HCT116 (cell line): ENCODE data around the gene TNNI2.

ENCODE experiments used
- CEBPB ChIP-seq: IDR thresholded peaks from 2 replicates; pipeline ENCODE4 v1.6.1; 2012; ENCODE audit warnings: low read depth
- EZH2phosphoT487 ChIP-seq: fragments of 200-600 bp; IDR thresholded peaks from 2 replicates; pipeline ENCODE4 v1.6.1; 2018; ENCODE audit warnings: antibody characterized with exemption, borderline replicate concordance
- JUND ChIP-seq: IDR thresholded peaks from 2 replicates; pipeline ENCODE4 v1.6.1; 2012
- SIN3A ChIP-seq: IDR thresholded peaks from 2 replicates; pipeline ENCODE4 v1.6.1; 2012; ENCODE audit warnings: low read depth
- YY1 ChIP-seq: IDR thresholded peaks from 2 replicates; pipeline ENCODE4 v1.6.1; 2011; ENCODE audit warnings: low read length, low read depth, moderate library complexity, mild to moderate bottlenecking; ENCODE audit not compliant: insufficient replicate concordance; ENCODE audit errors: extremely low read depth
- ZNF274 ChIP-seq: fragments of 200-500 bp; sonication (Bioruptor generic); IDR thresholded peaks from 2 replicates; pipeline ENCODE4 v1.6.1; 2014; ENCODE audit warnings: mild to moderate bottlenecking, low read depth, low read length, inconsistent platforms
- TF ChIP-seq, protein P1 (sequence below), 3 experiments: fragments of 200-600 bp in 1 of 3; sonication (generic) in 1 of 3; IDR thresholded peaks in 2 of 3; conservative IDR thresholded peaks in 1 of 3; 2 replicates each; pipeline ENCODE4 v1.5.1; 2012 to 2017; ENCODE audit warnings: low read depth in 2 of 3, low read length in 2 of 3, antibody characterized with exemption in 1 of 3, borderline replicate concordance in 1 of 3, control low read depth in 1 of 3, mild to moderate bottlenecking in 1 of 3, mixed read lengths in 1 of 3, mixed run types in 1 of 3, moderate library complexity in 1 of 3; ENCODE audit not compliant: insufficient read depth in 1 of 3
- TF ChIP-seq, protein P2 (sequence below): IDR thresholded peaks from 2 replicates; pipeline ENCODE4 v1.6.1; 2011; ENCODE audit warnings: mild to moderate bottlenecking, low read length, moderate library complexity; ENCODE audit not compliant: insufficient replicate concordance; ENCODE audit errors: extremely low read depth

DNA sequence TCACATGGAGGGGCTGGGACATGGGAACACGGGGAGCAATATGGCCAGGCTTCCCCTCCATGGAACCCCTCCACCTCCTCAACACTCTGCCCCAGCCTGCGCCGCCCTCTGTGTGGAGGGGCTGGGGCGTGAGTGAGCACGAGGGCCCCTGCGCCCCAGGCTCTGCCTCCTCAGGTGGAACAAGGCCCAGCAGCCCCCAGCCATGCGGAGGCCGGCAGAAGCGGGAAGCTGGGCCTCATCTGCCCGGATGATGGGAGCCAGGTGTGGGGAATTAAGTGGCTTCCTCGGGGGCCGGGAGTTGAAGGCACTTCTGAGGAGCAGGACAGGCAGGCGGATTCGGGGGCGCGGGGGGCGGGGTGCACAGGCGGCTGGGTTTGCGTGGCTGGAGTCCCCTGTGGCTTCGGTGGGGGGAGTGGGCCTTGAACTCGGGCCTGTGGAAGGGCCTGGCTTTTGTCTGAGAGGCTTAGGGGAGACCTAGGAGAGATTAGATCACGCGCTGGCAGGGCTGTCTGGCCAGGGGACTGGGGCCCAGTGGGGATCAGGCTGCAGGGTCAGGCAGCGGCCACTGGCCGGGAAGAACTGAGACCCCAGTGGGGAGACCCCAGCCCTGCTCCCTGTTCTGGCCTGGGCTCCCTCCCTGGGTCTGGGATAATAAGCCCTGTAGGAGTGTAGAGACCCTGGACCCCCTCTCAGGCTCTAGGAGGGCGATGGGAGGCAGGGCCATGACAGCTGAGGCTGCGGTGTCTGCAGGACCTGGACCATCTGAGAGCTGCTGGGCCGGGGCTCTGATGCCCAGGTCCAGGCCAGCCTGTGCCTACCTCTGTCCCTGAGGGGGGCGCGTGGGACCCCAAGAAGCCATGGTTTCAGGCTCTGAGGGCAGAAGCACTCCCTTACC, 39.6 kb downstream of the TNNI2 start:
- TF ChIP-seq, protein P1, sequence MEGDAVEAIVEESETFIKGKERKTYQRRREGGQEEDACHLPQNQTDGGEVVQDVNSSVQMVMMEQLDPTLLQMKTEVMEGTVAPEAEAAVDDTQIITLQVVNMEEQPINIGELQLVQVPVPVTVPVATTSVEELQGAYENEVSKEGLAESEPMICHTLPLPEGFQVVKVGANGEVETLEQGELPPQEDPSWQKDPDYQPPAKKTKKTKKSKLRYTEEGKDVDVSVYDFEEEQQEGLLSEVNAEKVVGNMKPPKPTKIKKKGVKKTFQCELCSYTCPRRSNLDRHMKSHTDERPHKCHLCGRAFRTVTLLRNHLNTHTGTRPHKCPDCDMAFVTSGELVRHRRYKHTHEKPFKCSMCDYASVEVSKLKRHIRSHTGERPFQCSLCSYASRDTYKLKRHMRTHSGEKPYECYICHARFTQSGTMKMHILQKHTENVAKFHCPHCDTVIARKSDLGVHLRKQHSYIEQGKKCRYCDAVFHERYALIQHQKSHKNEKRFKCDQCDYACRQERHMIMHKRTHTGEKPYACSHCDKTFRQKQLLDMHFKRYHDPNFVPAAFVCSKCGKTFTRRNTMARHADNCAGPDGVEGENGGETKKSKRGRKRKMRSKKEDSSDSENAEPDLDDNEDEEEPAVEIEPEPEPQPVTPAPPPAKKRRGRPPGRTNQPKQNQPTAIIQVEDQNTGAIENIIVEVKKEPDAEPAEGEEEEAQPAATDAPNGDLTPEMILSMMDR (IDR thresholded peaks at IDR 0.05 in 2 of 3, conservative IDR thresholded peaks at IDR 0.05 in 1 of 3; ENCODE audit: borderline replicate concordance in 1 of 3, insufficient read depth in 1 of 3, low read depth in 2 of 3, low read length in 2 of 3) = no peak
- TF ChIP-seq, protein P2, sequence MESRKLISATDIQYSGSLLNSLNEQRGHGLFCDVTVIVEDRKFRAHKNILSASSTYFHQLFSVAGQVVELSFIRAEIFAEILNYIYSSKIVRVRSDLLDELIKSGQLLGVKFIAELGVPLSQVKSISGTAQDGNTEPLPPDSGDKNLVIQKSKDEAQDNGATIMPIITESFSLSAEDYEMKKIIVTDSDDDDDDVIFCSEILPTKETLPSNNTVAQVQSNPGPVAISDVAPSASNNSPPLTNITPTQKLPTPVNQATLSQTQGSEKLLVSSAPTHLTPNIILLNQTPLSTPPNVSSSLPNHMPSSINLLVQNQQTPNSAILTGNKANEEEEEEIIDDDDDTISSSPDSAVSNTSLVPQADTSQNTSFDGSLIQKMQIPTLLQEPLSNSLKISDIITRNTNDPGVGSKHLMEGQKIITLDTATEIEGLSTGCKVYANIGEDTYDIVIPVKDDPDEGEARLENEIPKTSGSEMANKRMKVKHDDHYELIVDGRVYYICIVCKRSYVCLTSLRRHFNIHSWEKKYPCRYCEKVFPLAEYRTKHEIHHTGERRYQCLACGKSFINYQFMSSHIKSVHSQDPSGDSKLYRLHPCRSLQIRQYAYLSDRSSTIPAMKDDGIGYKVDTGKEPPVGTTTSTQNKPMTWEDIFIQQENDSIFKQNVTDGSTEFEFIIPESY = no peak
- TF ChIP-seq SIN3A = no peak
- TF ChIP-seq EZH2phosphoT487 = no peak
- no peak for TF ChIP-seq ZNF274
- no peak for TF ChIP-seq YY1
- no peak for TF ChIP-seq JUND
- no peak for TF ChIP-seq CEBPB
